HL-60 (cell line): Measurements from ENCODE around the gene HSPA2.
"Not testable (repeated sequence)": the region's sequence is repeated elsewhere in the genome, so short reads cannot be mapped to it uniquely, and the experiment has no call there.

Experiments used
- DNase-seq, 2 experiments: peaks; one replicate each; pipeline ENCODE4 v3.0.0-alpha.2; 2010 to 2020; ENCODE audit warnings: low read depth in 1 of 2, low spot score in 1 of 2
- H3K27ac ChIP-seq: fragments of 250-450 bp; sonication (Bioruptor Pico); replicated peaks from 2 replicates; pipeline ENCODE4 v1.5.1; 2020; ENCODE audit warnings: mild to moderate bottlenecking, moderate library complexity
- H3K27me3 ChIP-seq: fragments of 250-450 bp; sonication (Bioruptor Pico); 2 replicates; pipeline ENCODE4 v1.5.1; 2021; ENCODE audit warnings: mild to moderate bottlenecking, moderate library complexity; ENCODE audit not compliant: insufficient read depth, poor library complexity, severe bottlenecking
- H3K4me3 ChIP-seq: replicated peaks from 2 replicates; pipeline ENCODE4 v1.5.1; 2011; ENCODE audit warnings: mild to moderate bottlenecking, control low read depth, low read length; ENCODE audit not compliant: insufficient read depth
- GABPA ChIP-seq: IDR thresholded peaks from 2 replicates; pipeline ENCODE4 v1.6.1; 2012; ENCODE audit warnings: low read depth
- POLR2AphosphoS5 ChIP-seq: IDR thresholded peaks from 2 replicates; pipeline ENCODE4 v1.6.1; 2012; ENCODE audit warnings: low read depth
- SPI1 ChIP-seq: IDR thresholded peaks from 2 replicates; pipeline ENCODE4 v1.6.1; 2012; ENCODE audit warnings: low read depth, mild to moderate bottlenecking, borderline replicate concordance
- TF ChIP-seq, protein P1 (sequence below): IDR thresholded peaks from 2 replicates; pipeline ENCODE4 v1.6.1; 2012; ENCODE audit warnings: low read depth; ENCODE audit not compliant: insufficient replicate concordance
- TF ChIP-seq, protein P2 (sequence below): IDR thresholded peaks from one replicate; pipeline ENCODE4 v1.5.1; 2011; ENCODE audit warnings: low read length, control low read depth, inconsistent platforms; ENCODE audit not compliant: insufficient read depth

Gene HSPA2

DNA sequence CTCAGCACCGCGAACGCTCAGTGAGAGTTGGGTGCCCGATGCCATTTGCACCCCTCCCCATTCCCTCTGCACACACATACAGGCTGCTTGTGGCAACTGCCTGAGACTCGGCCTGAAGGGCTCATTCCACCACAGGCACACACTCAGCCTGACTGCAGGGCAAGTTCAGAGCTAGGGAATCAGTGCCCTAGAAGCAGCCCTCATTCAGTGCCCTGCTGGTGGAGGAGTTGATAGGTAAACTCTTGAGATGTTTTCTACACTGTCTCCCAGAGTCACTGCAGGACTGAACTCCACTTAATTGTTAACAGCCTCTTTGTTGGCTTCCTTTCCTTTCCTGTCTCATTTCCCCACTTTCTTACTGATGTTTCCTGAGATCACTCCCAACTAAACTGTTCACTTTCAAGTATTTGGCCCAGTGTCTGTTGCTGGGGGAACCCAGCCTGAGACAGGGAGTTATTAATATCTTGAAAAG is 26.1 kb downstream of the HSPA2 start:
- Histone ChIP-seq H3K27ac (no peak overlapping the region), H3K4me3 (no peak overlapping the region), H3K27me3 (no peaks in the 10 kb centered on the region)
- TF ChIP-seq SPI1 (no peak), GABPA (no peak), POLR2AphosphoS5 (no peak)
- TF ChIP-seq, protein P1, sequence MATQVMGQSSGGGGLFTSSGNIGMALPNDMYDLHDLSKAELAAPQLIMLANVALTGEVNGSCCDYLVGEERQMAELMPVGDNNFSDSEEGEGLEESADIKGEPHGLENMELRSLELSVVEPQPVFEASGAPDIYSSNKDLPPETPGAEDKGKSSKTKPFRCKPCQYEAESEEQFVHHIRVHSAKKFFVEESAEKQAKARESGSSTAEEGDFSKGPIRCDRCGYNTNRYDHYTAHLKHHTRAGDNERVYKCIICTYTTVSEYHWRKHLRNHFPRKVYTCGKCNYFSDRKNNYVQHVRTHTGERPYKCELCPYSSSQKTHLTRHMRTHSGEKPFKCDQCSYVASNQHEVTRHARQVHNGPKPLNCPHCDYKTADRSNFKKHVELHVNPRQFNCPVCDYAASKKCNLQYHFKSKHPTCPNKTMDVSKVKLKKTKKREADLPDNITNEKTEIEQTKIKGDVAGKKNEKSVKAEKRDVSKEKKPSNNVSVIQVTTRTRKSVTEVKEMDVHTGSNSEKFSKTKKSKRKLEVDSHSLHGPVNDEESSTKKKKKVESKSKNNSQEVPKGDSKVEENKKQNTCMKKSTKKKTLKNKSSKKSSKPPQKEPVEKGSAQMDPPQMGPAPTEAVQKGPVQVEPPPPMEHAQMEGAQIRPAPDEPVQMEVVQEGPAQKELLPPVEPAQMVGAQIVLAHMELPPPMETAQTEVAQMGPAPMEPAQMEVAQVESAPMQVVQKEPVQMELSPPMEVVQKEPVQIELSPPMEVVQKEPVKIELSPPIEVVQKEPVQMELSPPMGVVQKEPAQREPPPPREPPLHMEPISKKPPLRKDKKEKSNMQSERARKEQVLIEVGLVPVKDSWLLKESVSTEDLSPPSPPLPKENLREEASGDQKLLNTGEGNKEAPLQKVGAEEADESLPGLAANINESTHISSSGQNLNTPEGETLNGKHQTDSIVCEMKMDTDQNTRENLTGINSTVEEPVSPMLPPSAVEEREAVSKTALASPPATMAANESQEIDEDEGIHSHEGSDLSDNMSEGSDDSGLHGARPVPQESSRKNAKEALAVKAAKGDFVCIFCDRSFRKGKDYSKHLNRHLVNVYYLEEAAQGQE = no peak
- TF ChIP-seq, protein P2, sequence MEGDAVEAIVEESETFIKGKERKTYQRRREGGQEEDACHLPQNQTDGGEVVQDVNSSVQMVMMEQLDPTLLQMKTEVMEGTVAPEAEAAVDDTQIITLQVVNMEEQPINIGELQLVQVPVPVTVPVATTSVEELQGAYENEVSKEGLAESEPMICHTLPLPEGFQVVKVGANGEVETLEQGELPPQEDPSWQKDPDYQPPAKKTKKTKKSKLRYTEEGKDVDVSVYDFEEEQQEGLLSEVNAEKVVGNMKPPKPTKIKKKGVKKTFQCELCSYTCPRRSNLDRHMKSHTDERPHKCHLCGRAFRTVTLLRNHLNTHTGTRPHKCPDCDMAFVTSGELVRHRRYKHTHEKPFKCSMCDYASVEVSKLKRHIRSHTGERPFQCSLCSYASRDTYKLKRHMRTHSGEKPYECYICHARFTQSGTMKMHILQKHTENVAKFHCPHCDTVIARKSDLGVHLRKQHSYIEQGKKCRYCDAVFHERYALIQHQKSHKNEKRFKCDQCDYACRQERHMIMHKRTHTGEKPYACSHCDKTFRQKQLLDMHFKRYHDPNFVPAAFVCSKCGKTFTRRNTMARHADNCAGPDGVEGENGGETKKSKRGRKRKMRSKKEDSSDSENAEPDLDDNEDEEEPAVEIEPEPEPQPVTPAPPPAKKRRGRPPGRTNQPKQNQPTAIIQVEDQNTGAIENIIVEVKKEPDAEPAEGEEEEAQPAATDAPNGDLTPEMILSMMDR = no peak
- peak in 1 of 2 experiments; percentile 23 for DNase-seq

DNA sequence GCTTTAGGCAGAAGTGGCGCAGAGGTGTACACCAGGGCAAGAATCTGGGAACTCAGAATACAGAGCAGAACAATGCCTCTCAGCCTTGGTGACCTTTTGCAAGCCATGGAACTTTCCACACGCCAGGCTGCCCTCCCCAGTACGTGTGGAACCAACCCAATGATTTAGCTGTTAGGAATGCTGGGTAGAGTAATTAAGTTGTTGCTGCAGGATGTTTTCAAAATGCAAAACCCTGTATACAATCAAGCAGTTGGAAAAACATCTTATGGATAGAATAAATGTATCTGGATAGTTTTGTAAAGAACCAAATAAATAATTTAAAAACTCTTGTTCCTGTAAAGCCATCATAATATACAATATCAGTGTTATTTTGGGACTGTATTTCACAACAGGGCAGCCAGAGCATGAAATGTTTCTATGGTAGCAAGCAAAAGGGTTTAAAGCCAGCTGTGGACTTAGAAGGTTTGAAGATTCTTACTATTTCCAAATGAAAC is 28.6 kb downstream of the HSPA2 start:
- TF ChIP-seq SPI1 (no peak), GABPA (no peak), POLR2AphosphoS5 (no peak)
- TF ChIP-seq, protein P2 = no peak
- TF ChIP-seq, protein P1 = no peak
- Histone ChIP-seq H3K27ac (no peak overlapping the region), H3K27me3 (no peaks in the 10 kb centered on the region), H3K4me3 (no peak overlapping the region)
- DNase-seq = no peak

DNA sequence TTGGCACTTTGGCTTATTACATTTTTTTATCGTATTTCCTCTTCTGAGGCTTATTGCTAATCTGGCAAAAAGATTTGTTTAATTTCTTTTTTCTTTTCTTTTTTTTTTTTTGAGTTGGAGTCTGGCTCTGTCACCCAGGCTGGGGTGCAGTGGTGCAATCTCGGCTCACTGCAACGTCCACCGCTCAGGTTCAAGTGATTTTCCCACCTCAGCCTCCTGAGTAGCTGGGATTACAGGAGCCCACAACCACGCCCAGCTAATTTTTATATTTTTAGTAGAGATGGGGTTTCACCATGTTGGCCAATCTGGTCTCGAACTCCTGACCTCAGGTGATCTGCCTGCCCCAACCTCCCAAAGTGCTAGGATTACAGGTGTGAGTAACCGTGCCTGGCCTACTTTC is 29.1 kb downstream of the HSPA2 start:
- not testable (repeated sequence) for DNase-seq, H3K27me3 ChIP-seq, H3K4me3 ChIP-seq, H3K27ac ChIP-seq

DNA sequence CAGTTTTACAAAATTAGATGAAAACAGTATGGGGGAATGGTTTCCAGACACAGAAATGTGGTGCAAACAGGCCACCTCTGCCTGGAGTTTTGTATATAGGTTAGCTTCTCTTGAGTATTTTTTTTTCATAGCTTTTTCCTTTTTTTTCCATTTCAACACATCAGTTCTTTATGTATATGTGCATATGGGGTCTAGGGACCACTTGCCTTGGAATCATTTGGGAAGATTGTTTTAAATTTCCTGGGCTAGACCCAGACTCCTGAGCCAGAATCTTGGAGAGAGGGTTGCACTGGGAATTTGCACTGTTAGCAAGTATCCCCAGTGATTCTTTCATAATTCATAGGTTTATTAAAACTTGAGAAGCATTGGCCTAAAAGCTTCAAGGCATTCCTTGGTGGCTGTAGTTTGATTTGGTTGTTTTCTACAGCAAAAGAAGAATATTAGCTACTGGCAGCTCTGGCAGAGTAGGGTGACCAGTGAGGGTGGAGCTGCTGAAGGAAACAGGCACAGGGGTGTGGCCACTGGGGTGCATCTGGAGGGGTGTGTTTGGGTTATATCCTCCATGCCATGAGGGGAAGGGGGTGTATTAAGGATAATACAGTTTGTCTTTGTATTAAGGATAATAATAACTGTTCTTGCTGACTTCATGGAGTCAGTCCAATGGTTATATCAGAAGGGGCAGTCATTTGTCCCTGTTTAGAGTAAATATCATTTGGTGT is 32.0 kb downstream of the HSPA2 start:
- H3K27ac ChIP-seq = no peak overlapping the region
- H3K27me3 ChIP-seq = no peaks in the 10 kb centered on the region
- no peak overlapping the region for H3K4me3 ChIP-seq
- no peak for DNase-seq
- no peak for TF ChIP-seq SPI1
- TF ChIP-seq, protein P2 = no peak
- TF ChIP-seq, protein P1 = no peak
- no peak for TF ChIP-seq GABPA
- no peak for TF ChIP-seq POLR2AphosphoS5
